Suprapubic skin (tissue), 4 donors: ENCODE measurements around the gene LPAR1. TPM values are rescaled to one million over a fixed set of nuclear protein-coding genes. Genes with fewer than 3 reads are reported as not detected.
A peak's percentile ranks its signal among the peaks of the same experiment; 100 is the strongest.

Source experiments
- DNase-seq, 2 donors: peaks; one replicate each; pipeline ENCODE4 v3.0.0-alpha.2; 2019; ENCODE audit warnings: low spot score in 2 of 2
- H3K27ac ChIP-seq: fragments of 200-600 bp; sonication (generic); one replicate; pipeline ENCODE4 v1.5.1; 2019
- H3K27me3 ChIP-seq: fragments of 200-600 bp; sonication (generic); one replicate; pipeline ENCODE4 v1.5.1; 2019
- H3K36me3 ChIP-seq: fragments of 200-600 bp; sonication (generic); one replicate; pipeline ENCODE4 v1.5.1; 2019
- H3K4me1 ChIP-seq: fragments of 200-600 bp; sonication (generic); one replicate; pipeline ENCODE4 v1.5.1; 2019
- H3K4me3 ChIP-seq: fragments of 200-600 bp; sonication (generic); one replicate; pipeline ENCODE4 v1.5.1; 2019; ENCODE audit warnings: mild to moderate bottlenecking
- H3K9me3 ChIP-seq: fragments of 200-600 bp; sonication (generic); one replicate; pipeline ENCODE4 v1.5.1; 2019
- CTCF ChIP-seq, 2 donors: fragments of 200-600 bp in 1 of 2; fragments of 450-650 bp in 1 of 2; sonication (generic) in 1 of 2; IDR thresholded peaks; one replicate each; pipeline ENCODE4 v1.5.1; 2016 to 2019; ENCODE audit warnings: antibody characterized with exemption in 2 of 2, mild to moderate bottlenecking in 1 of 2, moderate library complexity in 1 of 2
- EP300 ChIP-seq: sonication (generic); formaldehyde crosslinking; IDR thresholded peaks from one replicate; pipeline ENCODE4 v1.6.1; 2017; ENCODE audit warnings: antibody characterized with exemption
- POLR2A ChIP-seq, 2 donors: fragments of 450-650 bp; IDR thresholded peaks; one replicate each; pipeline ENCODE4 v1.6.1; 2017; ENCODE audit warnings: antibody characterized with exemption in 2 of 2, mild to moderate bottlenecking in 2 of 2, moderate library complexity in 2 of 2
- POLR2AphosphoS5 ChIP-seq, 3 donors: sonication (generic); formaldehyde crosslinking; IDR thresholded peaks; one replicate each; pipeline ENCODE4 v1.6.1; 2017; ENCODE audit warnings: antibody characterized with exemption in 3 of 3
- WGBS: methylation state at CpG from one replicate; pipeline ENCODE4 v1.1.5; 2018; 5-methylcytosine and 5-hydroxymethylcytosine counted together
- total RNA-seq, 4 donors: library from RNA; depleted of rRNA; stranded (reverse); fragments of >200 nt; gene quantifications; one replicate each; pipeline ENCODE4 v1.1.0, GENCODE V29; 2016

LPAR1 gene
- total RNA-seq, 4 donors from 2014 or later = 16.2 to 65.8 (median 23.5) TPM

DNA sequence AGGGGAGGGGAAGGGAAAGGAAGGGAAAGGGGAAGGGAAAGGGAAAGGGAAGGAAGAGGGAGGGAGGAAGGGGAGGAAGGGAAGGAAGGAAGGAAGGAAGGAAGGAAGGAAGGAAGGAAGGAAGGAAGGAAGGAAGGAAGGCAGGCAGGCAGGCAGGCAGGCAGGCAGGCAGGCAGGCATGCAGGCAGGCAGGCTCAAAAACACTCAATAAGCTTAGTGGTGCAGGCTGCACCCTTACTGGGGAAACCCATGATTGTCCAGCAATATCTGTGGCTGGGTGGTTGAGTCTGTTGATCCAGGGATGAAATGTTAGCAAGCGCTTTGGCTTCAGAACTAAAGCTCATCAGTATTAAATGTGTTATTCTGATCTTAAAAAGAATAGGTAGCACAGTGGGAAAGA, 145.6 kb downstream of the LPAR1 start:
- Histone ChIP-seq H3K4me3 (no peak overlapping the region), H3K27ac (no peak overlapping the region), H3K36me3 (no peaks in the 10 kb centered on the region), H3K27me3 (no peaks in the 10 kb centered on the region), H3K9me3 (no peaks in the 10 kb centered on the region), H3K4me1 (no peaks in the 10 kb centered on the region)
- no peak for TF ChIP-seq POLR2A (IDR thresholded peaks at IDR 0.05)
- TF ChIP-seq POLR2AphosphoS5 (IDR thresholded peaks at IDR 0.05) = no peak
- no peak for TF ChIP-seq CTCF (IDR thresholded peaks at IDR 0.05)
- TF ChIP-seq EP300 = no peak
- no peak for DNase-seq
- 95% methylated on average over 1 of the region's 1 CpG for WGBS

DNA sequence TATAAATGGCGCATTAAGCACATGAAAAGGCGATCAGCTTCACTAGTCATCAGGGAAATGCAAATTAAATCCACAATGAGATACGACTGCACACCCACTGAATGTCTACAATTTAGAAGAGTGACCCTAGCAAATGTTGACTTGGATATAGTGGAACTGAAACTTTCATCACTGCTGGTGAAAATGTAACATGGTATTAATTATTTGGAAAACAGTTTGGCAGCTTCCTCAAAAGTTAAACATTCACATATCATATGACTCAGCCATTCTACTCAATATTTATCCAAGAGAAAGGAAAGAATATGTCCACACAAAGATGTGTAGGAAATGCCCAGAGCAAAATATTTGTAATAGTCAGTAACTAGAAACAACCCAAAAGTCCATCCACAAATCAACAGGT, 146.5 kb downstream of the LPAR1 start:
- Histone ChIP-seq H3K27ac (no peak overlapping the region), H3K36me3 (no peaks in the 10 kb centered on the region), H3K27me3 (no peaks in the 10 kb centered on the region), H3K4me3 (no peak overlapping the region), H3K4me1 (no peaks in the 10 kb centered on the region), H3K9me3 (no peaks in the 10 kb centered on the region)
- TF ChIP-seq CTCF (IDR thresholded peaks at IDR 0.05) (no peak), POLR2AphosphoS5 (IDR thresholded peaks at IDR 0.05) (no peak), EP300 (no peak), POLR2A (IDR thresholded peaks at IDR 0.05) (no peak)
- 56% methylated on average over 3 of the region's 3 CpGs for WGBS
- no peak for DNase-seq

GRCh38 chr9:110890416-110890815, 147.9 kb downstream of the LPAR1 start:
- TF ChIP-seq POLR2A (IDR thresholded peaks at IDR 0.05) = no peak
- no peak for TF ChIP-seq POLR2AphosphoS5 (IDR thresholded peaks at IDR 0.05)
- no peak overlapping the region for H3K4me3 ChIP-seq
- H3K9me3 ChIP-seq = no peaks in the 10 kb centered on the region
- H3K4me1 ChIP-seq = no peaks in the 10 kb centered on the region
- H3K36me3 ChIP-seq = no peaks in the 10 kb centered on the region
- no peaks in the 10 kb centered on the region for H3K27me3 ChIP-seq
- H3K27ac ChIP-seq = no peak overlapping the region
- DNase-seq = no peak

DNA sequence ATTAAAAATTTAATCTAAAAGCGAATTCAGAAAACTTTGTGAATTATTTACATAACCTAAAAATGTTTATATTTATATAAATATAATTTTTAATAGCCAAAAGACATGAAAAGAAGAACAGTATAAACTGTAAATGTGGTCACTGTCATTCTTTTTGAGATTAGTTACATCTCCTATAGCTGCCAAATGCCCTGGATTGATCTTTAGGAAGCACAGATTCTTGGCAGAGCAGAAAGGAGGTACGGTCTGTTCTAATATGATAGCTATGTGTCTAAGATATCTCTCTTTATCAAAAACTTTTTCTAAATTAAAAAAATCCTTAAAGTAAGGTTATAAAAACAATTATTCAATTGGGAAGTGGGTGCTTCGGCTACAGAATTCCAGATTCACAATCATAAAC, 151.0 kb downstream of the LPAR1 start:
- no peaks in the 10 kb centered on the region for H3K27me3 ChIP-seq
- peak overlapping the region; percentile 39 for H3K27ac ChIP-seq
- no peak for TF ChIP-seq EP300
- TF ChIP-seq CTCF (IDR thresholded peaks at IDR 0.05) = no peak
- no peak for TF ChIP-seq POLR2AphosphoS5 (IDR thresholded peaks at IDR 0.05)
- no peak for TF ChIP-seq POLR2A (IDR thresholded peaks at IDR 0.05)
- 63% methylated on average over 3 of the region's 3 CpGs for WGBS
- H3K36me3 ChIP-seq = no peaks in the 10 kb centered on the region
- no peaks in the 10 kb centered on the region for H3K4me1 ChIP-seq
- no peak overlapping the region for H3K4me3 ChIP-seq
- no peak for DNase-seq
- no peaks in the 10 kb centered on the region for H3K9me3 ChIP-seq

DNA sequence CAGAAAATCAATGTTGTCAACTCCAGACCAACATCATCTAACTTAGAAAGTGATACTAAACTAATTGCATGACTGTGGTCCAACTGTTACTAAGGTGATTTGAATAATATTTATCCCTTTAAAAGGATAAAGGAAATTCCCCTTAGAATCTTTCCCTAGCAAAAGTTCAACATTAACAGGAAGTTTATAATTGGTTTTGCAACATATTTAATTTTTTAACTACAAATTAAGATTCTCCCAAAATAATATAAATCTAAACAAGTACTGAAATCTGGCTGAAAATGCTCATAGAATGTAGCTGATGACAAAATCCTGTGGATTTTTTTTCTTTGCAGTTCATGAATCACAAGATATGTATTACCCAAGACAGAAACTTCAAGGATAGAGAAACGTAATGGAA, 151.4 kb downstream of the LPAR1 start:
- H3K27me3 ChIP-seq = no peaks in the 10 kb centered on the region
- TF ChIP-seq CTCF (IDR thresholded peaks at IDR 0.05) (no peak), POLR2AphosphoS5 (IDR thresholded peaks at IDR 0.05) (no peak), POLR2A (IDR thresholded peaks at IDR 0.05) (no peak), EP300 (no peak)
- 48% methylated on average over 1 of the region's 1 CpG for WGBS
- no peaks in the 10 kb centered on the region for H3K9me3 ChIP-seq
- no peak overlapping the region for H3K27ac ChIP-seq
- DNase-seq = no peak
- no peaks in the 10 kb centered on the region for H3K4me1 ChIP-seq
- no peaks in the 10 kb centered on the region for H3K36me3 ChIP-seq
- H3K4me3 ChIP-seq = no peak overlapping the region

GRCh38 chr9:110880189-110880588, 158.1 kb downstream of the LPAR1 start:
- Histone ChIP-seq H3K9me3 (no peaks in the 10 kb centered on the region), H3K27me3 (no peaks in the 10 kb centered on the region), H3K4me3 (no peak overlapping the region), H3K27ac (no peak overlapping the region), H3K36me3 (peaks cover 4% of the 10 kb centered on the region), H3K4me1 (no peaks in the 10 kb centered on the region)
- TF ChIP-seq POLR2AphosphoS5 (IDR thresholded peaks at IDR 0.05) (no peak), CTCF (IDR thresholded peaks at IDR 0.05) (no peak), EP300 (no peak), POLR2A (IDR thresholded peaks at IDR 0.05) (no peak)
- DNase-seq = no peak
- 45% methylated on average over 3 of the region's 3 CpGs for WGBS
